Tibial artery (tissue), 4 donors: ENCODE data around the gene TPGS1.

Experiments used
- DNase-seq, 2 donors: peaks; one replicate each; pipeline ENCODE4 v3.0.0-alpha.2; 2019
- H3K27ac ChIP-seq, 2 donors: fragments of 200-600 bp; sonication (generic) in 1 of 2; 1 replicate in 1 of 2; 2 replicates in 1 of 2; pipeline ENCODE4 v1.5.1; 2018 to 2019; ENCODE audit warnings: mild to moderate bottlenecking in 1 of 2
- H3K27me3 ChIP-seq, 2 donors: fragments of 200-600 bp; sonication (generic) in 1 of 2; one replicate each; pipeline versions ENCODE4 v1.5.1 to v1.6.0; 2016 to 2019
- H3K36me3 ChIP-seq, 3 donors: fragments of 200-600 bp; sonication (generic) in 2 of 3; one replicate each; pipeline ENCODE4 v1.5.1; 2016 to 2019; ENCODE audit warnings: mild to moderate bottlenecking in 2 of 3
- H3K4me1 ChIP-seq, 4 donors: fragments of 200-600 bp; sonication (generic) in 2 of 4; 1 replicate in 3 of 4; 2 replicates in 1 of 4; pipeline ENCODE4 v1.5.1; 2016 to 2019
- H3K4me3 ChIP-seq, 2 donors: fragments of 200-600 bp; sonication (generic) in 1 of 2; 1 replicate in 1 of 2; 2 replicates in 1 of 2; pipeline ENCODE4 v1.5.1; 2018 to 2019; ENCODE audit warnings: mild to moderate bottlenecking in 2 of 2
- H3K9me3 ChIP-seq, 3 donors: fragments of 200-600 bp; sonication (generic) in 1 of 3; one replicate each; pipeline ENCODE4 v1.5.1; 2016 to 2019
- intact Hi-C: fragments of 100-400 bp; cut with DNase I; formaldehyde crosslinking; loops from one replicate; pipeline ENCODE4 v1.15.0; 2023; ENCODE audit warnings: low total_unique reads
- TF ChIP-seq, protein P1 (sequence below), 2 experiments: fragments of 200-600 bp in 1 of 2; fragments of 450-650 bp in 1 of 2; IDR thresholded peaks; one replicate each; pipeline ENCODE4 v1.5.1; 2017 to 2019; ENCODE audit warnings: antibody characterized with exemption in 2 of 2, mild to moderate bottlenecking in 1 of 2, moderate library complexity in 1 of 2

Gene TPGS1

DNA sequence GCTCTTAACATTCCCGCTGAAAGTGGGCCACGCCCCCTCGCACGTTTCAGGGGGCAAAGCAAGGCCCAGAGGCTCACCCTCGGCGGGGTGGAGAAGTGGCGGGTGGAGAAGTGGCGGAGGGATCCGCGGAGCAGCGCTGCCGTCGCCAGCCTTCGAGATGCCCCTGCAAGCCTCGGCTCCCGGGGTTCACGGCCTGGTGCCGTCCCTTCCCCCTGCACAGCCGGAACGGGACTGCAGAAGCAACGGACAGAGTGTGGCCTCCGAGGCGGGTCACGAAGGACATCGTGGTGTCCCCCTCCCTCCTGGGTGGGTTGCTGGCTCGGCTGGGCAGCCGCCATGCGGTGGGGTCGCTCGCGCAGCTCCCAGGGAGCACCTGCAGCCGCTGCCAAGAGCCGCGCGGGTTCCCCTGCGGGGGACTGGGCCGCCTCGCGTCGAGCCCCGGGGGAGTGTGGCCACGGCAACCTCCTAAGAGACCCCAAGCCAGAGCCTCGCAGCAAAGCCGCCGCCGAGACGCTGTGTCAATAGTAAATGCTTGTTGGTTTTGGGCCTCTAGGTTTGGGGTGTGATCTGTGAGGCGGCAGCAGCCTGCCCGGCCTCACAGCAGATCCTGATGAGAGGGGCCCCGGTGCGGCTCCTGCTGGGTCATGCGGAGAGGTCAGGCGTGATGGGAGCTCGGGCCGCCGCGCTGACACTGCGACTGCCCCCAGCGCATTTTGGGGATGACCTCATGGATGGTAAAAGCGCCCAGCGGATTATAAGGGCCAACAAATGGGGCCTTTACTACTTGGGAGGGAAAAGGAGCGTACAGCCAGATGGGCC, 5.5 kb downstream of the TPGS1 start:
- H3K4me1 ChIP-seq: peaks cover 0 to 13% (median 11%) of the 10 kb centered on the region in 4 donors
- H3K27me3 ChIP-seq: no peaks in the 10 kb centered on the region
- TF ChIP-seq, protein P1, sequence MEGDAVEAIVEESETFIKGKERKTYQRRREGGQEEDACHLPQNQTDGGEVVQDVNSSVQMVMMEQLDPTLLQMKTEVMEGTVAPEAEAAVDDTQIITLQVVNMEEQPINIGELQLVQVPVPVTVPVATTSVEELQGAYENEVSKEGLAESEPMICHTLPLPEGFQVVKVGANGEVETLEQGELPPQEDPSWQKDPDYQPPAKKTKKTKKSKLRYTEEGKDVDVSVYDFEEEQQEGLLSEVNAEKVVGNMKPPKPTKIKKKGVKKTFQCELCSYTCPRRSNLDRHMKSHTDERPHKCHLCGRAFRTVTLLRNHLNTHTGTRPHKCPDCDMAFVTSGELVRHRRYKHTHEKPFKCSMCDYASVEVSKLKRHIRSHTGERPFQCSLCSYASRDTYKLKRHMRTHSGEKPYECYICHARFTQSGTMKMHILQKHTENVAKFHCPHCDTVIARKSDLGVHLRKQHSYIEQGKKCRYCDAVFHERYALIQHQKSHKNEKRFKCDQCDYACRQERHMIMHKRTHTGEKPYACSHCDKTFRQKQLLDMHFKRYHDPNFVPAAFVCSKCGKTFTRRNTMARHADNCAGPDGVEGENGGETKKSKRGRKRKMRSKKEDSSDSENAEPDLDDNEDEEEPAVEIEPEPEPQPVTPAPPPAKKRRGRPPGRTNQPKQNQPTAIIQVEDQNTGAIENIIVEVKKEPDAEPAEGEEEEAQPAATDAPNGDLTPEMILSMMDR (IDR thresholded peaks at IDR 0.05): no peak
- no peak for DNase-seq
- intact Hi-C loops: no loop called here
- no peak overlapping the region for H3K27ac ChIP-seq
- H3K9me3 ChIP-seq: no peaks in the 10 kb centered on the region
- no peak overlapping the region for H3K4me3 ChIP-seq
- H3K36me3 ChIP-seq: peaks cover 0 to 9% (median 0%) of the 10 kb centered on the region in 3 donors

GRCh38 chr19:513368-514165, 6.3 kb downstream of the TPGS1 start:
- TF ChIP-seq, protein P1 (IDR thresholded peaks at IDR 0.05): no peak
- Histone ChIP-seq H3K27me3 (no peaks in the 10 kb centered on the region), H3K27ac (no peak overlapping the region), H3K4me1 (peaks cover 0 to 5% (median 3%) of the 10 kb centered on the region in 4 donors), H3K36me3 (peaks cover 0 to 9% (median 0%) of the 10 kb centered on the region in 3 donors), H3K4me3 (no peak overlapping the region), H3K9me3 (no peaks in the 10 kb centered on the region)
- intact Hi-C loops: no loop called here
- no peak for DNase-seq

DNA sequence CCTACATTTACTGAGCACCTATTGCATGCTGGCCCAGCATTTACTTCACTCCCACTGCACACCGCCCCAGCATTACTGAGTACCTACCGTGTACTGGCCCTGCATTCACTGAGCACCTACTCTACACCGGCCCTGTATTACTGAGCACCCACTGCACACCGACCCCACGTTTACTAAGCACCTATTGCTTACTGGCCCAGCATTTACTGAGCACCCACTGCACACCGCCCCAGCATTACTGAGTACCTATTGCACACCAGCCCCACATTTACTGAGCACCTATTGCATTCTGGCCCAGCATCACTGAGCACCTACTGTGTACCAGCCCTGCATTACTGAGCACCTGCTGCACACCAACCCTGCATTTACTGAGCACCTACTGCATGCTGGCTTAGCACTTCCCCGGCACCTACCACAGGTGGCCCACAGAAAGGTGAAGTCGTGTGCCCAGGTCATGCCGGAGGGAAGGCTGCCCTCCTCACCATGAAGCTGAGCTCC, 6.9 kb downstream of the TPGS1 start:
- intact Hi-C loops: no loop called here

DNA sequence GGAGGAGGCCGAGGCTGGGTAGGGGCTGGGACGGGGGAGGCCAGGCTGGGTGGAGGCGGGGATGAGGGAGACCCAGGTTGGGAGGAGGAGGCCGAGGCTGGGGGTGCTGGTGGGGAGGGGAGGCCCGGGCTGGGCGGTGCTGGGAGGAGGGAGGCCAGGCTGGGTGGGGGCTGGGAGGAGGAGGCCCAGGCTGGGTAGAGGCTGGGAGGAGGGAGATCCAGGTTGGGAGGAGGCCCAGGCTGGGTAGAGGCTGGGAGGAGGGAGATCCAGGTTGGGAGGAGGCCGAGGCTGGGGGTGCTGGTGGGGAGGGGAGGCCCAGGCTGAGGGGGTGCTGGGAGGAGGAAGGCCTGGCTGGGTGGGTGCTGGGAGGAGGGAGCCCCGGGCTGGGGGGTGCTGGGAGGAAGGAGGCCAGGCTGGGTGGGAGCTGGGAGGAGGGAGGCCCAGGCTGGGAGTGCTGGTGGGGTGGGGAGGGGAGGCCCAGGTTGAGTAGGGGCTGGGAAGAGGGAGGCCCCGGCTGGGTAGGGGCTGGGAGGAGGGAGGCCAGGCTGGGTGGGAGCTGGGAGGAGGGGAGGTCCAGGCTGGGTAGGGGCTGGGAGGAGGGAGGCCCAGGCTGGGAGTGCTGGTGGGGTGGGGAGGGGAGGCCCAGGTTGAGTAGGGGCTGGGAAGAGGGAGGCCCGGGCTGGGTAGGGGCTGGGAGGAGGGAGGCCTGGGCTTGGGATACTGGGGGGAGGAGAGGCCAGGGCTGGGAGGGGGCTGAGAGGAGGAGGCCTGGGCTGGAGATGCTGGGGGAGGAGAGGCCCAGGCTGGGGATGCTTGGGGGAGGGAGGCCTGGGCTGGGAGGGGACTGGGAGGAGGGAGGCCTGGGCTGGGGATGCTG, 10.7 kb downstream of the TPGS1 start:
- intact Hi-C loops: no loop called here
- TF ChIP-seq, protein P1 (IDR thresholded peaks at IDR 0.05): no peak

More for the DNA sequence above, 6.9 kb downstream of the TPGS1 start:
- H3K4me3 ChIP-seq: no peak overlapping the region
- no peak for DNase-seq
- no peaks in the 10 kb centered on the region for H3K4me1 ChIP-seq
- TF ChIP-seq, protein P1 (IDR thresholded peaks at IDR 0.05): no peak
- no peaks in the 10 kb centered on the region for H3K9me3 ChIP-seq
- no peak overlapping the region for H3K27ac ChIP-seq
- H3K27me3 ChIP-seq: no peaks in the 10 kb centered on the region
- H3K36me3 ChIP-seq: peaks cover 0 to 12% (median 0%) of the 10 kb centered on the region in 3 donors

More for the DNA sequence above, 10.7 kb downstream of the TPGS1 start:
- Histone ChIP-seq H3K36me3 (peaks cover 0 to 26% (median 8%) of the 10 kb centered on the region in 3 donors), H3K27me3 (no peaks in the 10 kb centered on the region), H3K9me3 (no peaks in the 10 kb centered on the region), H3K27ac (no peak overlapping the region), H3K4me3 (no peak overlapping the region), H3K4me1 (no peaks in the 10 kb centered on the region)
- DNase-seq: no peak
